K562 (cell line): ENCODE measurements around the gene CCDC9. TPM values are rescaled to one million over a fixed set of nuclear protein-coding genes. Genes with fewer than 3 reads are reported as not detected.
A peak's percentile ranks its signal among the peaks of the same experiment; 100 is the strongest.

Experiments used
- ARID2 ChIP-seq: fragments of 450-650 bp; IDR thresholded peaks from 2 replicates; pipeline ENCODE4 v1.6.1; 2017; ENCODE audit warnings: antibody characterized with exemption, mild to moderate bottlenecking
- BDP1 ChIP-seq: IDR thresholded peaks from 3 replicates; pipeline ENCODE4 v1.6.1; 2011; ENCODE audit not compliant: insufficient read length, insufficient read depth
- CHD1 ChIP-seq: fragments of 200-600 bp; sonication (generic); IDR thresholded peaks from one replicate; pipeline ENCODE4 v1.6.1; 2012; ENCODE audit warnings: mild to moderate bottlenecking, moderate library complexity, low read length, inconsistent platforms
- CTBP1 ChIP-seq: fragments of 450-650 bp; IDR thresholded peaks from 2 replicates; pipeline ENCODE4 v1.6.1; 2016; ENCODE audit warnings: borderline replicate concordance
- FOS ChIP-seq: IDR thresholded peaks from 3 replicates; pipeline ENCODE4 v1.6.1; 2011; ENCODE audit not compliant: insufficient read length; ENCODE audit errors: extremely low read depth
- GATA2 ChIP-seq: sonication (generic); formaldehyde crosslinking; IDR thresholded peaks from 2 replicates; pipeline ENCODE4 v1.4.0; 2020; ENCODE audit warnings: mild to moderate bottlenecking, missing genetic modification reagents
- GMEB1 ChIP-seq: fragments of 250-450 bp; sonication (Bioruptor Pico); IDR thresholded peaks from 2 replicates; pipeline ENCODE4 v1.4.0; 2020; ENCODE audit warnings: mild to moderate bottlenecking
- HIVEP1 ChIP-seq: fragments of 250-450 bp; sonication (Bioruptor Pico); IDR thresholded peaks from 2 replicates; pipeline ENCODE4 v1.4.0; 2020; ENCODE audit warnings: mild to moderate bottlenecking
- IFI16 ChIP-seq: fragments of 250-450 bp; sonication (Bioruptor Pico); IDR thresholded peaks from 2 replicates; pipeline ENCODE4 v2.1.2; 2022; ENCODE audit warnings: mild to moderate bottlenecking, inconsistent platforms
- MAFG ChIP-seq: fragments of 450-650 bp; conservative IDR thresholded peaks from 2 replicates; pipeline ENCODE4 v1.6.1; 2016; ENCODE audit warnings: missing genetic modification characterization, missing compliant biosample characterization
- MYBL2 ChIP-seq, 2 experiments: fragments of 450-650 bp in 1 of 2; sonication (generic) in 1 of 2; formaldehyde crosslinking in 1 of 2; IDR thresholded peaks; 2 replicates each; pipeline versions ENCODE4 v1.6.1 to v1.8.1; 2017 to 2022; ENCODE audit warnings: borderline replicate concordance in 1 of 2, inconsistent platforms in 1 of 2, low read depth in 1 of 2, mild to moderate bottlenecking in 1 of 2, missing genetic modification reagents in 1 of 2, moderate library complexity in 1 of 2
- NCOA1 ChIP-seq: fragments of 450-650 bp; IDR thresholded peaks from 2 replicates; pipeline ENCODE4 v1.6.1; 2016; ENCODE audit warnings: low read depth
- NFYB ChIP-seq: IDR thresholded peaks from 2 replicates; pipeline ENCODE4 v1.6.1; 2011; ENCODE audit warnings: mild to moderate bottlenecking, moderate library complexity; ENCODE audit not compliant: insufficient read length; ENCODE audit errors: extremely low read depth
- RAD51 ChIP-seq: fragments of 450-650 bp; IDR thresholded peaks from 2 replicates; pipeline ENCODE4 v1.7.1; 2016; ENCODE audit warnings: low read depth, mild to moderate bottlenecking, borderline replicate concordance
- RBM15 ChIP-seq: fragments of 200-400 bp; formaldehyde crosslinking; IDR thresholded peaks from 2 replicates; pipeline ENCODE4 v1.6.1; 2018; ENCODE audit warnings: mild to moderate bottlenecking, low read length, moderate library complexity; ENCODE audit not compliant: insufficient read depth
- SAP30 ChIP-seq: fragments of 200-600 bp; sonication (generic); IDR thresholded peaks from 2 replicates; pipeline ENCODE4 v1.6.1; 2012; ENCODE audit warnings: borderline replicate concordance, low read depth, mild to moderate bottlenecking, moderate library complexity, low read length, control low read depth, inconsistent platforms; ENCODE audit not compliant: insufficient read depth, poor library complexity, severe bottlenecking
- SMARCB1 ChIP-seq: IDR thresholded peaks from 2 replicates; pipeline ENCODE4 v1.6.1; 2011; ENCODE audit warnings: improper control_type of control experiment, low read depth; ENCODE audit not compliant: insufficient read length
- SMC3 ChIP-seq: conservative IDR thresholded peaks from 2 replicates; pipeline ENCODE4 v1.6.1; 2011; ENCODE audit warnings: low read depth, low read length, improper control_type of control experiment; ENCODE audit not compliant: insufficient read depth
- TGIF2 ChIP-seq: sonication (generic); formaldehyde crosslinking; IDR thresholded peaks from 2 replicates; pipeline ENCODE4 v1.8.1; 2022; ENCODE audit warnings: mild to moderate bottlenecking, missing genetic modification reagents, moderate library complexity
- ZFPM2 ChIP-seq: fragments of 250-450 bp; sonication (Bioruptor Pico); IDR thresholded peaks from 2 replicates; pipeline ENCODE4 v1.5.1; 2022; ENCODE audit warnings: mild to moderate bottlenecking
- ZNF311 ChIP-seq: fragments of 250-450 bp; sonication (Bioruptor Pico); IDR thresholded peaks from 2 replicates; pipeline ENCODE4 v1.4.0; 2020; ENCODE audit warnings: mild to moderate bottlenecking, moderate library complexity
- ZNF644 ChIP-seq: fragments of 200-800 bp; sonication (Bioruptor generic); IDR thresholded peaks from 2 replicates; pipeline ENCODE4 v1.6.1; 2016; ENCODE audit warnings: low read depth, missing genetic modification characterization, missing compliant biosample characterization
- ZNF696 ChIP-seq: fragments of 250-450 bp; sonication (Bioruptor Pico); conservative IDR thresholded peaks from 2 replicates; pipeline ENCODE4 v1.4.0; 2020; ENCODE audit warnings: mild to moderate bottlenecking, moderate library complexity
- polyA plus RNA-seq, 8 experiments: library from polyadenylated mRNA; depleted of rRNA in 4 of 8; stranded (reverse) in 5 of 8; unstranded in 3 of 8; fragments of >200 nt; fragmentation: Nextera tagmentation in 2 of 8; fragmentation: Illumina TruSeq in 1 of 8; extraction: Ambion mirVana in 2 of 8; extraction: Trizol in 1 of 8; gene quantifications; 2 replicates each; pipeline versions ENCODE4 v1.2.1 to v1.2.3, GENCODE V29; 2011 to 2014; ENCODE audit warnings: inconsistent platforms in 1 of 8, missing spikeins in 1 of 8
- total RNA-seq, 7 experiments: library from RNA; depleted of rRNA in 6 of 7; stranded (reverse); fragments of >200 nt in 6 of 7; fragmentation: Illumina TruSeq in 2 of 7; extraction: Trizol in 2 of 7; gene quantifications; 2 replicates each; pipeline versions ENCODE4 v1.2.1 to v1.2.3, GENCODE V29; 2011 to 2021; ENCODE audit warnings: low replicate concordance in 1 of 7
- TF ChIP-seq, protein P1 (sequence below), 2 experiments: fragments of 450-650 bp in 1 of 2; sonication (generic) in 1 of 2; formaldehyde crosslinking in 1 of 2; IDR thresholded peaks in 1 of 2; conservative IDR thresholded peaks in 1 of 2; 2 replicates each; pipeline versions ENCODE4 v1.6.1 to v1.8.1; 2016 to 2023; ENCODE audit warnings: mild to moderate bottlenecking in 2 of 2, moderate library complexity in 2 of 2, inconsistent platforms in 1 of 2, missing genetic modification reagents in 1 of 2
- TF ChIP-seq, protein P2 (sequence below): fragments of 450-650 bp; IDR thresholded peaks from 2 replicates; pipeline ENCODE4 v1.6.1; 2014; ENCODE audit warnings: low read depth, mild to moderate bottlenecking, moderate library complexity, borderline replicate concordance

The CCDC9 gene
- total and polyA plus RNA-seq, 9 of the 15 experiments (the other 6 are each of a cell fraction or from before 2014, with no cell fraction given), result 0.23 to 38.6 (median 8.4) TPM

GRCh38 chr19:47273313-47274070 is 17.2 kb downstream of the CCDC9 start (continued):
- TF ChIP-seq ZNF696 (CRISPR knock-in tag) (no peak), CTBP1 (no peak; the same call in 1 of the 2 replicates), ARID2 (no peak), ZNF311 (CRISPR knock-in tag) (no peak), CHD1 (no peak), SAP30 (peak; percentile 93), MAFG (tag) (no peak; the same call in 1 of the 2 replicates), SMARCB1 (no peak), BDP1 (no peak), MYBL2 (IDR thresholded peaks at IDR 0.05; ENCODE audit: low read depth) (no peak), MYBL2 (CRISPR knock-in tag; IDR thresholded peaks at IDR 0.05; ENCODE audit: borderline replicate concordance) (no peak), NCOA1 (no peak; the same call in 1 of the 2 replicates), NFYB (no peak), TGIF2 (CRISPR knock-in tag) (no peak), GATA2 (CRISPR knock-in tag) (no peak), IFI16 (CRISPR knock-in tag) (no peak), FOS (no peak), RBM15 (no peak), GMEB1 (peak; percentile 19), SMC3 (no peak), RAD51 (no peak), HIVEP1 (CRISPR knock-in tag) (no peak), ZFPM2 (no peak), ZNF644 (tag) (no peak)
- TF ChIP-seq, protein P1, sequence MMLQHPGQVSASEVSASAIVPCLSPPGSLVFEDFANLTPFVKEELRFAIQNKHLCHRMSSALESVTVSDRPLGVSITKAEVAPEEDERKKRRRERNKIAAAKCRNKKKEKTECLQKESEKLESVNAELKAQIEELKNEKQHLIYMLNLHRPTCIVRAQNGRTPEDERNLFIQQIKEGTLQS (IDR thresholded peaks at IDR 0.05), result peak; percentile 37; the same call in 1 of the 2 replicates
- TF ChIP-seq, protein P1 (CRISPR knock-in tag; conservative IDR thresholded peaks at IDR 0.05), result no peak
- TF ChIP-seq, protein P2, sequence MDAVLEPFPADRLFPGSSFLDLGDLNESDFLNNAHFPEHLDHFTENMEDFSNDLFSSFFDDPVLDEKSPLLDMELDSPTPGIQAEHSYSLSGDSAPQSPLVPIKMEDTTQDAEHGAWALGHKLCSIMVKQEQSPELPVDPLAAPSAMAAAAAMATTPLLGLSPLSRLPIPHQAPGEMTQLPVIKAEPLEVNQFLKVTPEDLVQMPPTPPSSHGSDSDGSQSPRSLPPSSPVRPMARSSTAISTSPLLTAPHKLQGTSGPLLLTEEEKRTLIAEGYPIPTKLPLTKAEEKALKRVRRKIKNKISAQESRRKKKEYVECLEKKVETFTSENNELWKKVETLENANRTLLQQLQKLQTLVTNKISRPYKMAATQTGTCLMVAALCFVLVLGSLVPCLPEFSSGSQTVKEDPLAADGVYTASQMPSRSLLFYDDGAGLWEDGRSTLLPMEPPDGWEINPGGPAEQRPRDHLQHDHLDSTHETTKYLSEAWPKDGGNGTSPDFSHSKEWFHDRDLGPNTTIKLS, result peak; percentile 82
